Testis (tissue), 2 donors: Measurements from ENCODE around the gene IL1RAPL1.

Experiments used
- POLR2A ChIP-seq: fragments of 450-650 bp; IDR thresholded peaks from one replicate; pipeline ENCODE4 v1.6.1; 2017; ENCODE audit warnings: antibody characterized with exemption, mild to moderate bottlenecking, moderate library complexity
- TF ChIP-seq, protein P1 (sequence below), 3 experiments: fragments of 450-650 bp in 2 of 3; fragments of 200-600 bp in 1 of 3; sonication (generic) in 1 of 3; IDR thresholded peaks; one replicate each; pipeline ENCODE4 v1.5.1; 2016 to 2019; ENCODE audit warnings: antibody characterized with exemption in 3 of 3, mild to moderate bottlenecking in 2 of 3, moderate library complexity in 1 of 3

GRCh38 chrX:29653721-29654120, 1066.5 kb downstream of the IL1RAPL1 start:
- TF ChIP-seq, protein P1, sequence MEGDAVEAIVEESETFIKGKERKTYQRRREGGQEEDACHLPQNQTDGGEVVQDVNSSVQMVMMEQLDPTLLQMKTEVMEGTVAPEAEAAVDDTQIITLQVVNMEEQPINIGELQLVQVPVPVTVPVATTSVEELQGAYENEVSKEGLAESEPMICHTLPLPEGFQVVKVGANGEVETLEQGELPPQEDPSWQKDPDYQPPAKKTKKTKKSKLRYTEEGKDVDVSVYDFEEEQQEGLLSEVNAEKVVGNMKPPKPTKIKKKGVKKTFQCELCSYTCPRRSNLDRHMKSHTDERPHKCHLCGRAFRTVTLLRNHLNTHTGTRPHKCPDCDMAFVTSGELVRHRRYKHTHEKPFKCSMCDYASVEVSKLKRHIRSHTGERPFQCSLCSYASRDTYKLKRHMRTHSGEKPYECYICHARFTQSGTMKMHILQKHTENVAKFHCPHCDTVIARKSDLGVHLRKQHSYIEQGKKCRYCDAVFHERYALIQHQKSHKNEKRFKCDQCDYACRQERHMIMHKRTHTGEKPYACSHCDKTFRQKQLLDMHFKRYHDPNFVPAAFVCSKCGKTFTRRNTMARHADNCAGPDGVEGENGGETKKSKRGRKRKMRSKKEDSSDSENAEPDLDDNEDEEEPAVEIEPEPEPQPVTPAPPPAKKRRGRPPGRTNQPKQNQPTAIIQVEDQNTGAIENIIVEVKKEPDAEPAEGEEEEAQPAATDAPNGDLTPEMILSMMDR (IDR thresholded peaks at IDR 0.05): no peak
- no peak for TF ChIP-seq POLR2A
